Measurements from ENCODE around the gene NDUFA3.

NDUFA3 gene

GRCh38 chr19:54108496-54108895, 5.8 kb downstream of the NDUFA3 start:
- no peak for DNase-seq

GRCh38 chr19:54109651-54110050, 7.0 kb downstream of the NDUFA3 start:
- no peak for DNase-seq

GRCh38 chr19:54114340-54115108, 11.9 kb downstream of the NDUFA3 start:
- peak; percentile 66 for DNase-seq

GRCh38 chr19:54115109-54116063, 12.7 kb downstream of the NDUFA3 start, which contains the start of the genes PRPF31 and TFPT:
Gene PRPF31, plus strand, starts transcription at chr19:54115754. Its CDS starts 2,525 bp downstream, at chr19:54118279.
Gene TFPT, minus strand, starts transcription at chr19:54115657. Its CDS starts 388 bp downstream, at chr19:54115269.
- DNase-seq: peak; percentile 99

GRCh38 chr19:54121259-54121658, 18.6 kb downstream of the NDUFA3 start:
- no peak for DNase-seq

- DNase-seq: no peak
These were observed 21.0 kb downstream of the NDUFA3 start for GRCh38 chr19:54123682-54124081.

- DNase-seq: no peak
These were observed 21.7 kb downstream of the NDUFA3 start for GRCh38 chr19:54124393-54124792.

GRCh38 chr19:54125713-54126112, 23.1 kb downstream of the NDUFA3 start:
- DNase-seq: no peak

- DNase-seq: no peak
These were observed 25.2 kb downstream of the NDUFA3 start for GRCh38 chr19:54127688-54128440.

GRCh38 chr19:54128441-54128725, 25.7 kb downstream of the NDUFA3 start:
- DNase-seq: no peak

GRCh38 chr19:54128796-54129616, 26.4 kb downstream of the NDUFA3 start:
- no peak for DNase-seq

- no peak for DNase-seq
These were observed 27.0 kb downstream of the NDUFA3 start for GRCh38 chr19:54129617-54129996.

- peak; percentile 22 for DNase-seq
These were observed 30.8 kb downstream of the NDUFA3 start for GRCh38 chr19:54133312-54133956.

GRCh38 chr19:54133957-54134590, 31.4 kb downstream of the NDUFA3 start:
- DNase-seq: no peak

GRCh38 chr19:54136086-54136863, 33.6 kb downstream of the NDUFA3 start:
- no peak for DNase-seq

GRCh38 chr19:54136864-54137698, 34.4 kb downstream of the NDUFA3 start:
- peak; percentile 100 for DNase-seq

- no peak for DNase-seq
These were observed 35.2 kb downstream of the NDUFA3 start, which contains the start of gene CNOT3 for GRCh38 chr19:54137699-54138488. Gene CNOT3, plus strand, starts transcription at chr19:54137762. Its CDS starts 5,217 bp downstream, at chr19:54142979.

GRCh38 chr19:54138489-54139256, 36.0 kb downstream of the NDUFA3 start:
- no peak for DNase-seq
